Stimulated activated naive CD4-positive, alpha-beta T cell (primary cell): ENCODE results near the gene HHATL.

Source experiments
- DNase-seq, 6 experiments: peaks; one replicate each; lab custom pipeline; 2025; lab: John Stamatoyannopoulos, UW

The HHATL gene

DNA sequence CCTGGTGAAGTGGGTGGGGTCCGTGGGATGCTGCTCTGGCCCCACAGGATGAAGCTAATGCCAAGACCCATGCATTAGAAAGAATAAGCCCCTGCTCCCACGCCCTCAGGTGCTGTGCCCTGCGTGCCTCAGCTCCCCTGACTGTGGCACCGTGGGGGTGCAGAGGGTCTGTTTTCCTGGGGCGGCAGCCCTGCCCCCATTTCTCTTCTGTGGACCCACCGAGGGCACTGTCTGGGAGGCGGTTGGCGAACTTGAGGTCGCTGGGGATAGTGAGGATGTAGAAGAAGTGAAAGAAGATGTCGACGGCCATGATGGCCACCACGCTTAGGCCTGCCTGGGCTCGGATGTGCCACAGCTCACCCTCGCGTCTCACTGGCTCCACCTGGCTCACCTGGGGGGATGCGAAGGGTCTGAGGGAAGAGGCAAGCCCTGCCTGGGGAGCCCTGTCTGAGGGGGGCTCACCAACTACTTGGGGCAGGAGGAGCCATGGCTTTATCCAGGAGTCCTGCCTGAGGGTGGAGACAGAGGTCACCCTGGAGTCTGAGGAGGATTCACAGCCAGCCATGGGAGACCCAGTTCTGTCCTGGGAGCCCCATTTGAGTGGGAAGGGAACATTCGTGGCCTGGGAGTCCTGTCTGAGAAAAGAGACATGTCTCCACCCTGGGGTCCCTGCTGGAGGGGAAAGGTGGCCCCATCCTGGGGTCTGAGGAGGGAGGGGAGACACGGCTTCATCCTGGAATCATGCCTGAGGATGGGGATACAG is 5.1 kb downstream of the HHATL start:
- DNase-seq: no peak

- no peak for DNase-seq
These were observed 6.0 kb downstream of the HHATL start for GRCh38 chr3:42696356-42697288.

GRCh38 chr3:42694366-42694765 is 8.2 kb downstream of the HHATL start:
- no peak for DNase-seq

DNA sequence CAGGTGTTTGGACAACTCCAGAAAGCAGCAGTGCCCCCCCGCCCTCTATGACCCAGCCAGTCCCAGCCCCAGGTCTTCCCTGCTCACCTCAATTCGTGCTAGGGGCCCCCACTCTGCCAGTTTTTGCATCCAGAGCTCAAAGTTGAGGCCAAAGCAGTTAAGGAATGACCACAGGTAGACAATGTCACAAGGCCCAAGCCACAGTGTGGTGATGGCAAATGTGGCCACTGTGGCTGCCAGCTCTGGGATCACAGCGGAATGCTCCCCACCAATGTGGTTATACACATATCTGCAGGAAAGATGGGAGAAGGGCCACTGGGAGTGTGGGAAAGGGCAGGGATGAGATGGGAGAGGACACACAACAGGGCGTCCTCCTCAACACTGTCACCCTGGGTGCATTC is 9.1 kb downstream of the HHATL start:
- DNase-seq: no peak

DNA sequence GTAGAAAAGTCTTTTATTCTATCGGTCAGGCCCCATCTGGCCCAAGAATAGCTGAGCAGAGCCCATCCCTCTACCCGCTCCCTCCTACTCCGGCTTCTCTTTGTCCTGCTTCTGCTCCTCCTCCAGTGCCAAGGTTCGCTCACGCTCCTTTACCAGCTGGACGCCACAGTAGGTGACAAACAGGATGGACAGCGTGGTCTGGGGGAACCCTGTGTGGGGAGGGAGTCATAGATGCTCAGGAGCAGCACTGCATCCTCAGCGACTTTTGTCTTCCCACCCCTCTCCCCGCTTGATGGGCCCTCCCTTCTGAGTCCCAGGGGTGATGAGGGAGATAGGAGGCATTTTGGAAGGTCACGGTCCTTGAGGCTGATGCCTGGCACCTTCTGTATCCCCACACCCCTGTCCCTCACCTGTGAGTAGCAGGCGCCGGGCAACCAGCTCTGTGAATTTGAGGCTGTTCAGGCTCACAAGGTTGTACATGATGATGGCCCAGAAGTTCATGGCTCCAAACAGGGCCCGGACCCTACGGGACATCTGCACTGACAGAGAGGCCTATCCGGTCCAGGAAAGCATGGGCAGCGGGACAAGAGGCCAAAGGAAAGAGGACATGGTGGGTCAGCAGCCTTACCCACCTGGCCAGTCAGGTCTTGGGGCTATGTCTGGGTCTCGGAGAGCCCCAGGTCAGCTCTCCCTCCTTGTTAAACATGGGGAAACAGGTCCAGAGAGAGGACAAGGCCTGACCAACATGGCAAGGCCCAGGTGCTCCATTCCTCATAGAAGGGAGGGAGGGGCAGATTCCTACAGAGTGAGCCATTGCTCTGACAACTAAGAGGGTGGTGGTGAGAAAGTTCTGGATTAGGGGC is 9.7 kb downstream of the HHATL start:
- DNase-seq: no peak

DNA sequence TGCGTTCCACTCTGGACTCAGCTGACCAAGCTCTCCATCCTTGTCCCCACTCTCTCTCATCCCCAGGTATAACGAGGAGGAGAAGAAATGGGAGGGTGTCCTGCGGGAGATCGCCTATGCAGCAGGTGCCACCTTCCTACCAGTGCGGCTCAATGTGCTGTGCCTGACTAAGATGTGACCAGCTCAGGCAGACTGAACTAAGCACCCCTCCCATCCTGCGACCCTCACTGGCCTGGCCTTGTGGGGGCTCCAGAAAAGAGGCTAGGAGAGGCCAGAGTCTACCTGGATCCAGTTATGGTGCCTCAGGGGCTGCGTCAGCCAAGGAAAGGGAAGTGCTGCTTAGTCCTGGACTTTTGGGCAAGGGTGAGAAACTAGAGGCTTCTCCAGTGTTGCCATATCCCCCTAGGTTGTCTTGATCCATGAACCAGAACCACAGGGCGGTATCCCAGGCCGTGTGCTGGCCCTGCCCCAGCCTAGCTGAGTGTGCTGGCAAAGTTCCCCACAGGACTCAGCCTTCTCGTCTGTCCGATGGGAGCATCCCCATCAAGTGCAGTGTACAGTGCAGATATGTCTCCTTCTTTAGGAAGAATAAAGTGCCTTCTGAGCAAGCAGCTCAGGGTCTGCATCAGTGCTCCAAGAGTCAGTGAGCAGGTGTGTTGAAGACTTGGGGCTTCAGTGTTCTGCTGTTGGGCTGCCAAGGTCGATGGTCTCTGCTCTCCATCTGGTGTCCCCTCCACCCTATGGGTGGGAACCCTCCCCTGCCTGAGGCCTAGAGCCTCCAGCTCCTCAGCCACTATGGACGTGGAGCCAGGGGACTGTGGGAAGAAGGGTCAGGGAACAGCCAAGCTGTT is 10.6 kb downstream of the HHATL start:
- no peak for DNase-seq

DNA sequence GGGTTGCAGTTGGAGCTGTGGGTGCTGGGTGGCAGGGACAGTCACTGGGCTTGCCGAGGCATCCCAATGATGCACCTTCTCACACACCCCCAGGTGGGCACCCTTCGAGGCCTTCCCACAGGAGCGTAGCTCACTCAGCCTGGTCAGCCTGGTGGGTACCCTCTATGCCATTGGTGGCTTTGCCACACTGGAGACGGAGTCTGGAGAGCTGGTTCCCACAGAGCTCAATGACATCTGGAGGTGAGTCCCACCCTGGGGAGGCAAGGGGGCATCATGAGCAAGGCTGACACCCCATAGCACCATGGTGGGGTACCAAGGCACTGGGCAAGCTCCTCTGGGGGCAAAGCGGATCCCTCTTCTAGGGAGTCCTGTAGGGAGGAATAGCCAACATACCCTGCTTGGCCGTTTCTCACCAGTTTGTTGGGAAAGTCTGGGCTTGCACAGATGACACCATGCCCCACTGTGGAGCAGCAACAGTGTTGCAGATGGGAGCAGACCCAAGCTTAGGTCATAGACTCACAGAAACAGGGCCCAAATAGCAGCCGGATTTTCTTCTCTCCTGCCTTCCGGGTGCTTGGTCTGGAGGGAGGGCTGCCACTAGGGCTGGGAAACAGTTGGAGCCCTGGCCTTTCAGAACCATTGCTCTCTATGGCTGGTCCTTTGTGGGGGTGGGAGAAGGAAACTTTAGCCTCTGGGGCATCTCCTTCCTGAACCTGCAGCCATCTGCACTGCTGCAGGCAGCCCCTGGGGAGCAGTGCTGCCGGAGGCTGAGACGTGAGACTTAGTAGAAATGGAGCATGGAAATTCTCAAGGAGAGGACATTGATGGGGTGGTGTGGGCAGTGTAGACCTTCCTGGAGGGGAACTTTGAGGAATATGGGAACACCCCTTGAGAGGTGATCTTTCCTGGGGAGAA is 11.6 kb downstream of the HHATL start:
- DNase-seq: no peak

GRCh38 chr3:42690191-42690590 is 12.4 kb downstream of the HHATL start:
- no peak for DNase-seq

GRCh38 chr3:42689421-42690014 is 13.1 kb downstream of the HHATL start:
- no peak for DNase-seq

GRCh38 chr3:42688487-42689420 is 13.8 kb downstream of the HHATL start:
- DNase-seq: no peak

DNA sequence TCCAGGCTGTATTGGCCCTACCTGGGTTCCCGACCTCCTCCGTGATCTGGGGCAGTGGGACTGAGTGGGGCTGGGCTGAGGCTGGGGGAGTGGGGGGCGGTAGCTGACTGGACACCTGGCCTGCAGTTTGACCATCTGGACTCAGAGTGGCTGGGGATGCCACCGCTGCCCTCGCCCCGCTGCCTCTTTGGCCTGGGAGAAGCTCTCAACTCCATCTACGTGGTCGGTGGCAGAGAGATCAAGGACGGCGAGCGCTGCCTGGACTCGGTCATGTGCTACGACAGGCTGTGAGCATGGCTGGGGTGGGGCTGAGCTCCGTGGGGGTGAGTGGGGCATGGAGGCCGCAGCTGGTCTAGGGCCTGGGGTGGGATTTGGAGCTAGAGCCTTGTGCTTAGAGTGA is 14.6 kb downstream of the HHATL start:
- no peak for DNase-seq

- DNase-seq: no peak
These were observed 15.6 kb downstream of the HHATL start for GRCh38 chr3:42686832-42687650.

DNA sequence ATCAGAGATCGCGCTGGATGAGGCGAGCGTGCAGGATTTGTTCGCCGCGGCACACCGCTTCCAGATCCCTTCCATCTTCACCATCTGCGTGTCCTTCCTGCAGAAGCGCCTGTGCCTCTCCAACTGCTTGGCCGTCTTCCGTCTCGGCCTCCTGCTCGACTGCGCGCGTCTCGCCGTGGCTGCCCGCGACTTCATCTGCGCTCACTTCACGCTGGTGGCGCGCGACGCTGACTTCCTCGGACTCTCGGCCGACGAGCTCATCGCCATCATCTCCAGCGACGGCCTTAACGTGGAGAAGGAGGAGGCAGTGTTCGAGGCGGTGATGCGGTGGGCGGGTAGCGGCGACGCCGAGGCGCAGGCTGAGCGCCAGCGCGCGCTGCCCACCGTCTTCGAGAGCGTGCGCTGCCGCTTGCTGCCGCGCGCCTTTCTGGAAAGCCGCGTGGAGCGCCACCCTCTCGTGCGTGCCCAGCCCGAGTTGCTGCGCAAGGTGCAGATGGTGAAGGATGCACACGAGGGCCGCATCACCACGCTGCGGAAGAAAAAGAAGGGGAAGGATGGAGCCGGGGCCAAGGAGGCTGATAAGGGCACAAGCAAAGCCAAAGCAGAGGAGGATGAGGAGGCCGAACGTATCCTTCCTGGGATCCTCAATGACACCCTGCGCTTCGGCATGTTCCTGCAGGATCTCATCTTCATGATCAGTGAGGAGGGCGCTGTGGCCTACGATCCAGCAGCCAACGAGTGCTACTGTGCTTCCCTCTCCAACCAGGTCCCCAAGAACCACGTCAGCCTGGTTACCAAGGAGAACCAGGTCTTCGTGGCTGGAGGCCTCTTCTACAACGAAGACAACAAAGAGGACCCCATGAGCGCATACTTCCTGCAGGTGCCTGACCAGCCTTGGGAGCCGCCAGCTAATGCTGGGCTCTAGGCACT is 16.4 kb downstream of the HHATL start:
- no peak for DNase-seq

- DNase-seq: no peak
These were observed 17.2 kb downstream of the HHATL start, which contains the start of gene KLHL40 for GRCh38 chr3:42685363-42685881. KLHL40 (plus strand) TSS chr3:42685537; CDS start chr3:42685619, 82 bp downstream.

GRCh38 chr3:42684632-42685362 is 17.8 kb downstream of the HHATL start:
- no peak for DNase-seq
